ENCODE data around the gene MATN4. TPM values are rescaled to one million over a fixed set of nuclear protein-coding genes. Genes with fewer than 3 reads are reported as not detected.

The MATN4 gene
- total and polyA plus RNA-seq, 2 of the 13 experiments (the other 11 are each of a cell fraction or from before 2014, with no cell fraction given) = not detected

DNA sequence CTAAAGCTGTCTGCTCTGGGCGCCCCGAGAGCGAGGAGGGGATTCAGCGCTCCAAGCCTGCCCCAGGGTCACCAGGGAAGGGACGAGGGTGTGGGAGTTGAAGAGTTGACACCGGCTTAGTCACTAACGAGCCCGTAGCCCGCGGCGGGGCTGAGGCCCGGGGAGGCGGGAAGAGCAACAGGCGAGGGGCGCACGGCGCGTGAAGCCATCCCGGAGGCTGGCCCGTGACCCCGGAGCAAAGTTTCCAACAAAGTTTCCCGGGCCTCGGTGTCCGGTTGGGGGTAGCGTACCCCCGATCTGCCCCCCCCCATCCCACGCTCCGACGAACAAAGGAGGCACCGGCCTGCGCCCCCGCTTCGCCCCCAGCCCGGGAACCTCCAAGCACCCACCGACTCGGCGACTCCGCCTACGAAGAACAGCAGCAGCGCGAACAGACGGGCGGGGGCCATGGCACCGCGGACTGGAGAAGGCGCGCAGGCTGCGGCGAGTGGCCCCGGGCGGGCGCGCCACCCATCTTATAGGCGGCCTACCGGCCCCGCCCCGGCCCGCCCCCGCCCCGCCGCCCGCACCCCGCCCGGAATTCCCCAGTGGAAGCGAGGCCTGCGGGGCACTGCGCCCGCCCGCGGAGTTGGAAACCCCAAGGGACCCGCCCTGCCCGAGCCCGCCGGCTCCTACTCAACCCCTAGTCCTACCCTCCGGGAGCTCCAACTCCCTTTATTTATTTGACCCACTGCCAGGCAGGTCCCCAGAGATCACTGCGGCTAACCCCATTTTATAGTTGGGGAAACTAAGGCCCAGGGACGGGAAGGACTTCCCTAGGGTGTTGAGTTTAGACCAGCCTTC, 40.1 kb upstream of the MATN4 start, which contains the start of gene SDC4 (continued):
- TF ChIP-seq ZNF512B (CRISPR knock-in tag; IDR thresholded peaks at IDR 0.05; ENCODE audit: borderline replicate concordance) (peak; percentile 80; the same call in 1 of the 2 replicates), ZNF589 (CRISPR knock-in tag; conservative IDR thresholded peaks at IDR 0.05) (0 out of 2 replicates have a peak, but pooled peaks have one; percentile 36), HOXA7 (CRISPR knock-in tag; IDR thresholded peaks at IDR 0.05) (no peak), SIX4 (CRISPR knock-in tag; IDR thresholded peaks at IDR 0.05) (no peak), MXI1 (IDR thresholded peaks at IDR 0.05; ENCODE audit: borderline replicate concordance, low read depth, low read length) (peak; percentile 60; the same call in 1 of the 3 replicates), SAFB2 (CRISPR knock-in tag; IDR thresholded peaks at IDR 0.05; ENCODE audit: borderline replicate concordance, low read depth) (peak; percentile 95; the same call in 1 of the 2 replicates), NR2C2 (CRISPR knock-in tag; IDR thresholded peaks at IDR 0.05; ENCODE audit: borderline replicate concordance) (0 out of 2 replicates have a peak, but pooled peaks have one; percentile 32), CREB3 (CRISPR knock-in tag; IDR thresholded peaks at IDR 0.05) (no peak), TBX2 (CRISPR knock-in tag; IDR thresholded peaks at IDR 0.05; ENCODE audit: borderline replicate concordance) (peak; percentile 73; the same call in 1 of the 2 replicates), ZNF644 (CRISPR knock-in tag; IDR thresholded peaks at IDR 0.05; ENCODE audit: low read depth) (no peak), TGIF2 (CRISPR knock-in tag; IDR thresholded peaks at IDR 0.05) (peak; percentile 51; the same call in 1 of the 2 replicates), SUZ12 (IDR thresholded peaks at IDR 0.05; ENCODE audit: low read depth, low read length) (no peak), ZFP91 (CRISPR knock-in tag; IDR thresholded peaks at IDR 0.05; ENCODE audit: borderline replicate concordance) (peak; percentile 74; the same call in 1 of the 2 replicates), HES4 (CRISPR knock-in tag; IDR thresholded peaks at IDR 0.05; ENCODE audit: borderline replicate concordance) (peak; percentile 93), SAP130 (CRISPR knock-in tag; IDR thresholded peaks at IDR 0.05; ENCODE audit: low read depth) (peak; percentile 77), GATA4 (IDR thresholded peaks at IDR 0.05; ENCODE audit: borderline replicate concordance, low read depth) (peak; percentile 90; the same call in 1 of the 2 replicates), ATF7-NPFF (CRISPR knock-in tag; IDR thresholded peaks at IDR 0.05; ENCODE audit: low read depth) (peak; percentile 58; the same call in 1 of the 2 replicates), KDM1A (CRISPR knock-in tag; IDR thresholded peaks at IDR 0.05) (peak; percentile 48), ZFY (CRISPR knock-in tag; IDR thresholded peaks at IDR 0.05) (peak; percentile 77), TCF12 (IDR thresholded peaks at IDR 0.05) (no peak), TCF12 (CRISPR knock-in tag; IDR thresholded peaks at IDR 0.05) (peak; percentile 82; the same call in 1 of the 2 replicates), RFXANK (CRISPR knock-in tag; IDR thresholded peaks at IDR 0.05) (no peak), ZNF414 (CRISPR knock-in tag; IDR thresholded peaks at IDR 0.05) (peak; percentile 92; the same call in 1 of the 2 replicates)
- TF ChIP-seq, protein P1, sequence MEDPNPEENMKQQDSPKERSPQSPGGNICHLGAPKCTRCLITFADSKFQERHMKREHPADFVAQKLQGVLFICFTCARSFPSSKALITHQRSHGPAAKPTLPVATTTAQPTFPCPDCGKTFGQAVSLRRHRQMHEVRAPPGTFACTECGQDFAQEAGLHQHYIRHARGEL (CRISPR knock-in tag; IDR thresholded peaks at IDR 0.05) = no peak
